GM23338 (cell line): Measurements from ENCODE around the gene IMMP2L.

Source experiments
- CREB1 ChIP-seq: fragments of 250-450 bp; sonication (Bioruptor Pico); IDR thresholded peaks from 2 replicates; pipeline ENCODE4 v1.5.0; 2020; ENCODE audit warnings: low read depth, mild to moderate bottlenecking, moderate library complexity
- EZH2 ChIP-seq: fragments of 200-600 bp; sonication (generic); IDR thresholded peaks from one replicate; pipeline ENCODE4 v1.8.0; 2017; ENCODE audit warnings: antibody characterized with exemption, mild to moderate bottlenecking, low read depth; ENCODE audit not compliant: unreplicated experiment
- POLR2AphosphoS5 ChIP-seq: IDR thresholded peaks from 2 replicates; pipeline ENCODE4 v1.6.1; 2016; ENCODE audit warnings: antibody characterized with exemption, low read depth
- TF ChIP-seq, protein P1 (sequence below): IDR thresholded peaks from 2 replicates; pipeline ENCODE4 v1.6.1; 2016; ENCODE audit warnings: antibody characterized with exemption
- TF ChIP-seq, protein P2 (sequence below), 2 experiments: fragments of 200-600 bp in 1 of 2; sonication (generic) in 1 of 2; conservative IDR thresholded peaks; 2 replicates each; pipeline versions ENCODE4 v1.5.1 to v1.6.1; 2016 to 2017; ENCODE audit warnings: antibody characterized with exemption in 2 of 2, low read depth in 2 of 2, mild to moderate bottlenecking in 2 of 2, moderate library complexity in 1 of 2
- TF ChIP-seq, protein P3 (sequence below): IDR thresholded peaks from one replicate; pipeline ENCODE4 v1.6.1; 2018; ENCODE audit warnings: antibody characterized with exemption; ENCODE audit not compliant: unreplicated experiment

DNA sequence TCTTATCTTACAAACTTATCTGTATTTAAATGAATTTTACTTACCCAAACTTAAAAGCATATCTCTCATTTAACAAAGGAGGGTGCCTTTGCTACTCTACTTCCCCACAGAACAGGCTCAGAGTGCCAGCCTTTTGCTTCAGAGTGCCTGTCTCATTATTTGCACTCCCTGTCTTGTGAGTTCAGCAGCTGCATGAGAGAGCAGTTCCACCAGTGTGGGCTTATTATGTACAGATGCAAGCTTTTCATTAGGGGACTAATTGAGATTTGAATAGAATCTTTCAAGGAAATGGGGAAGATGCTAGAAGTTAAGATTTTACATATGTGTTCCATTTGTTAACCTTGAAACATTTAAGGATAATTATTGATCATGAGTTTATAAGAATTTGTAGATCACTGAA is 781.6 kb downstream of the IMMP2L start:
- TF ChIP-seq, protein P1, sequence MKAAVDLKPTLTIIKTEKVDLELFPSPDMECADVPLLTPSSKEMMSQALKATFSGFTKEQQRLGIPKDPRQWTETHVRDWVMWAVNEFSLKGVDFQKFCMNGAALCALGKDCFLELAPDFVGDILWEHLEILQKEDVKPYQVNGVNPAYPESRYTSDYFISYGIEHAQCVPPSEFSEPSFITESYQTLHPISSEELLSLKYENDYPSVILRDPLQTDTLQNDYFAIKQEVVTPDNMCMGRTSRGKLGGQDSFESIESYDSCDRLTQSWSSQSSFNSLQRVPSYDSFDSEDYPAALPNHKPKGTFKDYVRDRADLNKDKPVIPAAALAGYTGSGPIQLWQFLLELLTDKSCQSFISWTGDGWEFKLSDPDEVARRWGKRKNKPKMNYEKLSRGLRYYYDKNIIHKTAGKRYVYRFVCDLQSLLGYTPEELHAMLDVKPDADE, result no peak
- TF ChIP-seq, protein P2, sequence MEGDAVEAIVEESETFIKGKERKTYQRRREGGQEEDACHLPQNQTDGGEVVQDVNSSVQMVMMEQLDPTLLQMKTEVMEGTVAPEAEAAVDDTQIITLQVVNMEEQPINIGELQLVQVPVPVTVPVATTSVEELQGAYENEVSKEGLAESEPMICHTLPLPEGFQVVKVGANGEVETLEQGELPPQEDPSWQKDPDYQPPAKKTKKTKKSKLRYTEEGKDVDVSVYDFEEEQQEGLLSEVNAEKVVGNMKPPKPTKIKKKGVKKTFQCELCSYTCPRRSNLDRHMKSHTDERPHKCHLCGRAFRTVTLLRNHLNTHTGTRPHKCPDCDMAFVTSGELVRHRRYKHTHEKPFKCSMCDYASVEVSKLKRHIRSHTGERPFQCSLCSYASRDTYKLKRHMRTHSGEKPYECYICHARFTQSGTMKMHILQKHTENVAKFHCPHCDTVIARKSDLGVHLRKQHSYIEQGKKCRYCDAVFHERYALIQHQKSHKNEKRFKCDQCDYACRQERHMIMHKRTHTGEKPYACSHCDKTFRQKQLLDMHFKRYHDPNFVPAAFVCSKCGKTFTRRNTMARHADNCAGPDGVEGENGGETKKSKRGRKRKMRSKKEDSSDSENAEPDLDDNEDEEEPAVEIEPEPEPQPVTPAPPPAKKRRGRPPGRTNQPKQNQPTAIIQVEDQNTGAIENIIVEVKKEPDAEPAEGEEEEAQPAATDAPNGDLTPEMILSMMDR (conservative IDR thresholded peaks at IDR 0.05; ENCODE audit: low read depth in 2 of 2), result no peak
- TF ChIP-seq CREB1 (CRISPR knock-in tag) (no peak), EZH2 (no peak), POLR2AphosphoS5 (no peak)
- TF ChIP-seq, protein P3, sequence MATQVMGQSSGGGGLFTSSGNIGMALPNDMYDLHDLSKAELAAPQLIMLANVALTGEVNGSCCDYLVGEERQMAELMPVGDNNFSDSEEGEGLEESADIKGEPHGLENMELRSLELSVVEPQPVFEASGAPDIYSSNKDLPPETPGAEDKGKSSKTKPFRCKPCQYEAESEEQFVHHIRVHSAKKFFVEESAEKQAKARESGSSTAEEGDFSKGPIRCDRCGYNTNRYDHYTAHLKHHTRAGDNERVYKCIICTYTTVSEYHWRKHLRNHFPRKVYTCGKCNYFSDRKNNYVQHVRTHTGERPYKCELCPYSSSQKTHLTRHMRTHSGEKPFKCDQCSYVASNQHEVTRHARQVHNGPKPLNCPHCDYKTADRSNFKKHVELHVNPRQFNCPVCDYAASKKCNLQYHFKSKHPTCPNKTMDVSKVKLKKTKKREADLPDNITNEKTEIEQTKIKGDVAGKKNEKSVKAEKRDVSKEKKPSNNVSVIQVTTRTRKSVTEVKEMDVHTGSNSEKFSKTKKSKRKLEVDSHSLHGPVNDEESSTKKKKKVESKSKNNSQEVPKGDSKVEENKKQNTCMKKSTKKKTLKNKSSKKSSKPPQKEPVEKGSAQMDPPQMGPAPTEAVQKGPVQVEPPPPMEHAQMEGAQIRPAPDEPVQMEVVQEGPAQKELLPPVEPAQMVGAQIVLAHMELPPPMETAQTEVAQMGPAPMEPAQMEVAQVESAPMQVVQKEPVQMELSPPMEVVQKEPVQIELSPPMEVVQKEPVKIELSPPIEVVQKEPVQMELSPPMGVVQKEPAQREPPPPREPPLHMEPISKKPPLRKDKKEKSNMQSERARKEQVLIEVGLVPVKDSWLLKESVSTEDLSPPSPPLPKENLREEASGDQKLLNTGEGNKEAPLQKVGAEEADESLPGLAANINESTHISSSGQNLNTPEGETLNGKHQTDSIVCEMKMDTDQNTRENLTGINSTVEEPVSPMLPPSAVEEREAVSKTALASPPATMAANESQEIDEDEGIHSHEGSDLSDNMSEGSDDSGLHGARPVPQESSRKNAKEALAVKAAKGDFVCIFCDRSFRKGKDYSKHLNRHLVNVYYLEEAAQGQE, result no peak
